Left lung (tissue), 10 donors: ENCODE results near the gene HIRIP3. TPM values are rescaled to one million over a fixed set of nuclear protein-coding genes. Genes with fewer than 3 reads are reported as not detected.
"Not testable (repeated sequence)": the region's sequence is repeated elsewhere in the genome, so short reads cannot be mapped to it uniquely, and the experiment has no call there.

ENCODE experiments used
- ATAC-seq: fragments of 200-7000 bp; cut with Tn5 transposase; one replicate; pipeline ENCODE4 v1.9.1; 2020; ENCODE audit warnings: moderate library complexity
- DNase-seq, 4 donors: peaks; one replicate each; pipeline ENCODE4 v3.0.0-alpha.2; 2013 to 2020
- H3K27ac ChIP-seq, 2 donors: fragments of 200-600 bp; sonication (generic) in 1 of 2; one replicate each; pipeline versions ENCODE4 v1.5.0 to v1.8.0; 2020 to 2021
- H3K27me3 ChIP-seq, 2 donors: fragments of 200-600 bp; sonication (generic) in 1 of 2; one replicate each; pipeline versions ENCODE4 v1.5.0 to v1.8.0; 2020 to 2021
- H3K36me3 ChIP-seq, 2 donors: fragments of 200-600 bp; sonication (generic) in 1 of 2; one replicate each; pipeline versions ENCODE4 v1.5.0 to v1.8.0; 2020 to 2021
- H3K4me1 ChIP-seq, 2 donors: fragments of 200-600 bp; one replicate each; pipeline ENCODE4 v1.8.0; 2021
- H3K4me3 ChIP-seq, 2 donors: fragments of 200-600 bp; sonication (generic) in 1 of 2; one replicate each; pipeline versions ENCODE4 v1.5.0 to v1.8.0; 2020 to 2021; ENCODE audit warnings: mild to moderate bottlenecking in 1 of 2
- H3K9me3 ChIP-seq, 2 donors: fragments of 200-600 bp; sonication (generic) in 1 of 2; one replicate each; pipeline versions ENCODE4 v1.5.0 to v1.8.0; 2020 to 2021
- CTCF ChIP-seq, 2 donors: fragments of 200-600 bp; sonication (generic) in 1 of 2; IDR thresholded peaks; one replicate each; pipeline versions ENCODE4 v1.5.0 to v1.8.0; 2021; ENCODE audit warnings: antibody characterized with exemption in 2 of 2
- intact Hi-C, 2 donors: fragments of 100-400 bp; cut with DNase I; formaldehyde crosslinking; loops; one replicate each; pipeline versions ENCODE4 v1.11.2 to v1.14.2; 2022
- polyA plus RNA-seq, 6 donors: library from polyadenylated mRNA; unstranded; fragments of 120-200 nt; gene quantifications; one replicate each; pipeline ENCODE4 v1.2.1, GENCODE V29; 2013; ENCODE audit not compliant: insufficient read length in 6 of 6
- total RNA-seq, 2 donors: library from RNA; stranded (reverse); fragmentation: NEBNext Ultra II Directional; extraction: Animal tissue kit (Norgen Biotek cat#: 25700); gene quantifications; one replicate each; pipeline ENCODE4 v1.2.1, GENCODE V29; 2021
- donor health status: DM: no; HTN: yes; CAD: no.
- donor health status: DM: no; HTN: no; CAD: no.

HIRIP3 gene
- total and polyA plus RNA-seq, 8 donors = 14.4 to 20.7 (median 18.1) TPM

- Histone ChIP-seq H3K27me3 (no peaks in the 10 kb centered on the region), H3K36me3 (peaks cover 0 to 20% of the 10 kb centered on the region in 2 donors), H3K4me1 (peaks cover 9 to 34% of the 10 kb centered on the region in 2 donors), H3K27ac (peak overlapping the region; percentile 92 to 93), H3K4me3 (peak overlapping the region; percentile 77 to 78), H3K9me3 (no peaks in the 10 kb centered on the region)
- intact Hi-C loops = no loop called here
- ATAC-seq (no peak), DNase-seq (peak in 1 of 4 donors; percentile 79)
- no peak for TF ChIP-seq CTCF (IDR thresholded peaks at IDR 0.05)
Observed at GRCh38 chr16:29963021-29963743, 32.2 kb downstream of the HIRIP3 start.

- intact Hi-C loops = no loop called here
- peak; percentile 69 for ATAC-seq
- Histone ChIP-seq H3K36me3 (peaks cover 0 to 14% of the 10 kb centered on the region in 2 donors), H3K27me3 (no peaks in the 10 kb centered on the region), H3K27ac (peak overlapping the region; percentile 92 to 93), H3K4me1 (peaks cover 9 to 34% of the 10 kb centered on the region in 2 donors), H3K9me3 (no peaks in the 10 kb centered on the region), H3K4me3 (peak overlapping the region; percentile 77 to 78)
- peak in 2 of 4 donors; percentile 49 to 76 for DNase-seq
- TF ChIP-seq CTCF (IDR thresholded peaks at IDR 0.05) = no peak
Observed at GRCh38 chr16:29962344-29962994, 32.9 kb downstream of the HIRIP3 start.

- no peaks in the 10 kb centered on the region for H3K9me3 ChIP-seq
- H3K4me3 ChIP-seq = peak within 1 kb of the TSS; percentile 77 to 78
- DNase-seq (peak; percentile 91 to 98 (median 96)), ATAC-seq (peak; percentile 97)
- H3K36me3 ChIP-seq = peaks cover 0 to 8% of the 10 kb centered on the region in 2 donors
- no peaks in the 10 kb centered on the region for H3K27me3 ChIP-seq
- H3K27ac ChIP-seq = peak within 1 kb of the TSS; percentile 92 to 93
- peak; percentile 51 to 72 for TF ChIP-seq CTCF (IDR thresholded peaks at IDR 0.05)
- H3K4me1 ChIP-seq = peaks cover 9 to 34% of the 10 kb centered on the region in 2 donors
- intact Hi-C loops = no loop called here
Observed at GRCh38 chr16:29961479-29962343, 33.7 kb downstream of the HIRIP3 start, which contains the start of gene TMEM219. TSS of gene TMEM219 (plus strand) at chr16:29962079. CDS start at chr16:29963144, 1,065 bp downstream.

DNA sequence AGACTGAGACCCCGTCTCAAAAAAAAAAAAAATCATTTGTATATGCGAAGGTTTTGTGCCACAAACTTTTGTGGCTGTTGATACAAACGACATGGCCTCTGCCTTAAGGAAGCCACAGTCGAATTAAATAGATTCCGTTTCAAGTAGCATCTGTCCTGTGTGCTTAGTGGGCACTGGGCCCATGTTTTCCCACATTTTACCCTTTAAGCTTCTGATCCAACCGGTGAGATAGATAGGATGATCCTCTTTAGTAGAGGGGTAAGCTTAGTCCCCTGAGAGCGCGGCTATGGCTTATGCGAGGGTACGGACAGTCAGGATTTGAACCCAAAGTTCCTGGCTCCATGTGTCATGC lies 34.3 kb downstream of the HIRIP3 start:
- Histone ChIP-seq H3K4me1 (peaks cover 9 to 28% of the 10 kb centered on the region in 2 donors), H3K4me3 (peak overlapping the region; percentile 77 to 78), H3K27me3 (no peaks in the 10 kb centered on the region), H3K27ac (peak overlapping the region; percentile 92 to 93), H3K36me3 (peaks cover 0 to 6% of the 10 kb centered on the region in 2 donors), H3K9me3 (no peaks in the 10 kb centered on the region)
- no peak for TF ChIP-seq CTCF (IDR thresholded peaks at IDR 0.05)
- intact Hi-C loops = no loop called here
- DNase-seq (no peak), ATAC-seq (no peak)

DNA sequence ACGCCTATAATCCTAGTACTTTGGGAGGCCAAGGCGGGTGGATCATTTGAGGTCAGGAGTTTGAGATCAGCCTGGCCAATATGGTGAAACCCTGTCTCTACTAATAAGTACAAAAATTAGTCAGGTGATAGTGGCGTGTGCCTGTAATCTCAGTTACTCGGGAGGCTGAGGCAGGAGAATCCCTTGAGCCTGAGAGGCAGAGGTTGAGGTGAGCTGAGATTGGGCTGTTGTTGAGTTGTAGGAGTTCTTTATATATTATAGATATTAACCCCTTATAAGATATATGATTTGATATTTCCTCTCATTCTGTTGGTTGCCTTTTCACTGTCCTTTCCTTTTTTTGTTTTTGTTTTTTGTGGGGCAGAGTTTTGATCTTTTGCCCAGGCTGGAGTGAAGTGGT lies 35.6 kb downstream of the HIRIP3 start:
- ATAC-seq, H3K36me3 ChIP-seq, H3K27ac ChIP-seq, H3K9me3 ChIP-seq, intact Hi-C loops, DNase-seq, H3K4me3 ChIP-seq, H3K27me3 ChIP-seq: not testable (repeated sequence)
- H3K4me1 ChIP-seq = peaks cover 9 to 23% of the 10 kb centered on the region in 2 donors
